Trophoblast cell (in vitro differentiated cells and primary cell): ENCODE results near the gene CRLF2.

ENCODE experiments used
- DNase-seq, 2 donors: peaks; one replicate each; pipeline ENCODE4 v3.0.0-alpha.2; 2016
- H2AFZ ChIP-seq: 2 replicates; pipeline ENCODE4 v1.6.1; 2013; ENCODE audit warnings: low read length, moderate library complexity, mild to moderate bottlenecking; ENCODE audit not compliant: insufficient read depth, poor library complexity
- H2AK5ac ChIP-seq: 2 replicates; pipeline ENCODE4 v1.6.1; 2013; ENCODE audit warnings: mild to moderate bottlenecking, low read length
- H2BK120ac ChIP-seq: 2 replicates; pipeline ENCODE4 v1.6.1; 2013; ENCODE audit warnings: low read length, mild to moderate bottlenecking, moderate library complexity; ENCODE audit not compliant: insufficient read depth, poor library complexity
- H2BK12ac ChIP-seq: 2 replicates; pipeline ENCODE4 v1.6.1; 2013; ENCODE audit warnings: mild to moderate bottlenecking, low read length, moderate library complexity
- H2BK5ac ChIP-seq: 2 replicates; pipeline ENCODE4 v1.6.1; 2013; ENCODE audit warnings: low read length, low read depth, moderate library complexity, mild to moderate bottlenecking; ENCODE audit not compliant: poor library complexity
- H3K14ac ChIP-seq: 2 replicates; pipeline ENCODE4 v1.6.1; 2013; ENCODE audit warnings: mild to moderate bottlenecking, low read length
- H3K18ac ChIP-seq: 2 replicates; pipeline ENCODE4 v1.6.1; 2013; ENCODE audit warnings: mild to moderate bottlenecking, low read length
- H3K23ac ChIP-seq: 2 replicates; pipeline ENCODE4 v1.6.1; 2013; ENCODE audit warnings: low read length
- H3K27ac ChIP-seq: 2 replicates; pipeline ENCODE4 v1.5.1; 2013; ENCODE audit warnings: low read depth, mild to moderate bottlenecking, inconsistent platforms, low read length, moderate library complexity
- H3K27me3 ChIP-seq: 2 replicates; pipeline ENCODE4 v1.6.1; 2013; ENCODE audit warnings: inconsistent platforms, mild to moderate bottlenecking, low read length, moderate library complexity; ENCODE audit not compliant: insufficient read depth
- H3K36me3 ChIP-seq, 2 experiments: 1 replicate in 1 of 2; 2 replicates in 1 of 2; pipeline ENCODE4 v1.6.1; 2013; ENCODE audit warnings: low read length in 2 of 2, mild to moderate bottlenecking in 2 of 2, moderate library complexity in 1 of 2; ENCODE audit not compliant: insufficient read depth in 2 of 2, control insufficient read depth in 1 of 2
- H3K4ac ChIP-seq: 2 replicates; pipeline ENCODE4 v1.6.1; 2013; ENCODE audit warnings: low read depth, mild to moderate bottlenecking, low read length, moderate library complexity
- H3K4me1 ChIP-seq, 2 experiments: 1 replicate in 1 of 2; 2 replicates in 1 of 2; pipeline ENCODE4 v1.6.1; 2013; ENCODE audit warnings: low read length in 2 of 2, mild to moderate bottlenecking in 2 of 2, moderate library complexity in 1 of 2; ENCODE audit not compliant: insufficient read depth in 2 of 2, control insufficient read depth in 1 of 2
- H3K4me2 ChIP-seq: 2 replicates; pipeline ENCODE4 v1.6.1; 2013; ENCODE audit warnings: inconsistent platforms, mild to moderate bottlenecking, low read length, moderate library complexity
- H3K4me3 ChIP-seq: 2 replicates; pipeline ENCODE4 v1.5.1; 2013; ENCODE audit warnings: mild to moderate bottlenecking, low read depth, low read length, inconsistent platforms
- H3K79me1 ChIP-seq: one replicate; pipeline ENCODE4 v1.6.1; 2013; ENCODE audit warnings: low read length
- H3K79me2 ChIP-seq: 2 replicates; pipeline ENCODE4 v1.6.1; 2013; ENCODE audit warnings: low read length, mild to moderate bottlenecking; ENCODE audit not compliant: control insufficient read depth, insufficient read depth, poor library complexity
- H3K9ac ChIP-seq: 2 replicates; pipeline ENCODE4 v1.6.1; 2013; ENCODE audit warnings: mild to moderate bottlenecking, low read length
- H3K9me3 ChIP-seq: 2 replicates; pipeline ENCODE4 v1.6.1; 2013; ENCODE audit warnings: low read depth, mild to moderate bottlenecking, control low read depth, inconsistent platforms, low read length; ENCODE audit not compliant: insufficient read depth
- H4K12ac ChIP-seq: 2 replicates; pipeline ENCODE4 v1.6.1; 2013; ENCODE audit warnings: low read depth, mild to moderate bottlenecking, low read length, moderate library complexity
- H4K8ac ChIP-seq: 2 replicates; pipeline ENCODE4 v1.6.1; 2013; ENCODE audit warnings: low read depth, mild to moderate bottlenecking, low read length, moderate library complexity
- H4K91ac ChIP-seq: one replicate; pipeline ENCODE4 v1.6.1; 2013; ENCODE audit warnings: low read depth, mild to moderate bottlenecking, low read length, moderate library complexity
- WGBS: extraction: QIAGEN DNeasy Blood & Tissue Kit; methylation state at CpG from one replicate; pipeline ENCODE4 v1.1.7; 2013; ENCODE audit warnings: missing lambda C conversion rate; ENCODE audit not compliant: insufficient read length, insufficient coverage; ENCODE audit errors: extremely low coverage; 5-methylcytosine and 5-hydroxymethylcytosine counted together

Gene CRLF2

GRCh38 chrX:1222531-1223241 lies 10.2 kb upstream of the CRLF2 start:
- H4K12ac ChIP-seq, result no peak overlapping the region
- no peak overlapping the region for H2BK12ac ChIP-seq
- no peak overlapping the region for H3K9ac ChIP-seq
- no peak overlapping the region for H2BK120ac ChIP-seq
- H4K91ac ChIP-seq, result no peak overlapping the region
- no peak overlapping the region for H3K4me2 ChIP-seq
- peak in 1 of 2 donors; percentile 26 for DNase-seq
- no peak overlapping the region for H3K27ac ChIP-seq
- no peak overlapping the region for H3K4ac ChIP-seq
- peaks cover 14% of the 10 kb centered on the region for H3K9me3 ChIP-seq
- H4K8ac ChIP-seq, result no peak overlapping the region
- H3K23ac ChIP-seq, result no peak overlapping the region
- no peak overlapping the region for H3K14ac ChIP-seq
- H3K27me3 ChIP-seq, result no peaks in the 10 kb centered on the region
- H3K36me3 ChIP-seq, result no peaks in the 10 kb centered on the region
- H2BK5ac ChIP-seq, result no peak overlapping the region
- H3K79me1 ChIP-seq, result no peaks in the 10 kb centered on the region
- no peak overlapping the region for H3K18ac ChIP-seq
- H3K79me2 ChIP-seq, result no peaks in the 10 kb centered on the region
- H2AFZ ChIP-seq, result no peak overlapping the region
- no peak overlapping the region for H2AK5ac ChIP-seq
- no peaks in the 10 kb centered on the region for H3K4me1 ChIP-seq
- no CpG with 5 or more reads among the region's 17 CpGs for WGBS
- no peak overlapping the region for H3K4me3 ChIP-seq

- Histone ChIP-seq H2AFZ (no peak overlapping the region), H3K79me2 (no peaks in the 10 kb centered on the region)
- no CpG with 5 or more reads among the region's 12 CpGs for WGBS
Measured at GRCh38 chrX:1221296-1221845, 8.9 kb upstream of the CRLF2 start.

GRCh38 chrX:1218286-1218685 lies 5.8 kb upstream of the CRLF2 start:
- no CpG with 5 or more reads among the region's 4 CpGs for WGBS

More at GRCh38 chrX:1221296-1221845, 8.9 kb upstream of the CRLF2 start:
- H3K4me2 ChIP-seq, result no peak overlapping the region
- no peak overlapping the region for H3K9ac ChIP-seq
- H3K23ac ChIP-seq, result no peak overlapping the region
- DNase-seq, result no peak
- H3K4ac ChIP-seq, result no peak overlapping the region
- no peak overlapping the region for H4K8ac ChIP-seq
- H3K9me3 ChIP-seq, result peaks cover 11% of the 10 kb centered on the region
- H3K79me1 ChIP-seq, result no peaks in the 10 kb centered on the region
- no peaks in the 10 kb centered on the region for H3K36me3 ChIP-seq
- H3K4me3 ChIP-seq, result peak overlapping the region; percentile 25
- no peak overlapping the region for H3K18ac ChIP-seq
- H4K91ac ChIP-seq, result no peak overlapping the region
- no peak overlapping the region for H3K27ac ChIP-seq
- no peaks in the 10 kb centered on the region for H3K4me1 ChIP-seq
- no peak overlapping the region for H2BK5ac ChIP-seq
- H3K27me3 ChIP-seq, result no peaks in the 10 kb centered on the region
- no peak overlapping the region for H2BK120ac ChIP-seq
- no peak overlapping the region for H2AK5ac ChIP-seq
- no peak overlapping the region for H2BK12ac ChIP-seq
- no peak overlapping the region for H3K14ac ChIP-seq
- H4K12ac ChIP-seq, result no peak overlapping the region

GRCh38 chrX:1215123-1215823 lies 2.8 kb upstream of the CRLF2 start:
- H4K8ac ChIP-seq, result no peak overlapping the region
- no CpG with 5 or more reads among the region's 10 CpGs for WGBS

More at GRCh38 chrX:1218286-1218685, 5.8 kb upstream of the CRLF2 start:
- Histone ChIP-seq H3K4ac (no peak overlapping the region), H3K27ac (no peak overlapping the region), H4K8ac (no peak overlapping the region), H4K91ac (no peak overlapping the region), H2BK5ac (no peak overlapping the region), H3K4me1 (no peaks in the 10 kb centered on the region), H3K4me3 (no peak overlapping the region), H3K27me3 (no peaks in the 10 kb centered on the region), H3K18ac (no peak overlapping the region), H2BK120ac (no peak overlapping the region), H3K9ac (no peak overlapping the region), H3K9me3 (peaks cover 4% of the 10 kb centered on the region), H2AK5ac (no peak overlapping the region), H3K23ac (no peak overlapping the region), H3K14ac (no peak overlapping the region), H4K12ac (no peak overlapping the region), H3K79me1 (no peaks in the 10 kb centered on the region), H2BK12ac (no peak overlapping the region), H3K4me2 (no peak overlapping the region), H3K36me3 (no peaks in the 10 kb centered on the region), H2AFZ (no peak overlapping the region), H3K79me2 (no peaks in the 10 kb centered on the region)
- DNase-seq, result no peak

More at GRCh38 chrX:1215123-1215823, 2.8 kb upstream of the CRLF2 start:
- Histone ChIP-seq H3K27ac (no peak overlapping the region), H2BK12ac (no peak overlapping the region), H3K9me3 (no peaks in the 10 kb centered on the region), H3K4me2 (no peak overlapping the region), H3K4me3 (no peak overlapping the region), H4K91ac (no peak overlapping the region), H3K4ac (no peak overlapping the region), H3K18ac (no peak overlapping the region), H3K27me3 (no peaks in the 10 kb centered on the region), H2BK120ac (no peak overlapping the region), H2AK5ac (no peak overlapping the region), H2BK5ac (no peak overlapping the region), H3K9ac (no peak overlapping the region), H3K4me1 (no peaks in the 10 kb centered on the region), H2AFZ (no peak overlapping the region), H3K79me2 (no peaks in the 10 kb centered on the region), H3K23ac (no peak overlapping the region), H3K36me3 (no peaks in the 10 kb centered on the region), H3K79me1 (no peaks in the 10 kb centered on the region), H3K14ac (no peak overlapping the region), H4K12ac (no peak overlapping the region)
- DNase-seq, result peak in 1 of 2 donors; percentile 15
